ENCODE measurements around the gene NFKBIZ. TPM values are rescaled to one million over a fixed set of nuclear protein-coding genes. Genes with fewer than 3 reads are reported as not detected.

The NFKBIZ gene
- total RNA-seq, 2 donors from 2014 or later: 88.4 to 123 TPM

DNA sequence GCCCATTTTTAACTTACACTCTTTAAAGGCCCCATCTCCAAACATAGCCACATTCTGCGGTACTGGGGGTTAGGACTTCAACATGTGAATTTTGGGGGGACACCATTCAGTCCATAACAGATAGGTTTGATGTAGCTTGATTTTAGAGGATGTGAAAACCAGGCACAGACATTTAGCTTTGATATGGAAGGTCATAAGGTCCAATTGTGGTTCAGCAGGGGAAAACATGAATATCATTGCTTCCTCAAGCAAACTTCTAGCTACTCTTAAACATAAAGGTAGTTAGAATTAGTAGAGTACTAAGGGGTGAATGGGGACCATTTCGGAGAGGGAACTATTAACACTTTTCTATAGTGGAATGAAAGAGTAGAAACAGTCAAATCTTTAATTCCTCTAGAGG lies 13.6 kb upstream of the NFKBIZ start:
- H3K27ac Mint-ChIP-seq: no peak overlapping the region
- H3K36me3 Mint-ChIP-seq (ENCODE audit: low read depth): peaks cover 93% of the 10 kb centered on the region
- ATAC-seq (replicated peaks): no peak
- peak overlapping the region; percentile 94 for H3K4me3 Mint-ChIP-seq
- no peaks in the 10 kb centered on the region for H3K27me3 Mint-ChIP-seq
- peaks cover 56% of the 10 kb centered on the region for H3K4me1 Mint-ChIP-seq
- H3K9me3 Mint-ChIP-seq: no peaks in the 10 kb centered on the region

DNA sequence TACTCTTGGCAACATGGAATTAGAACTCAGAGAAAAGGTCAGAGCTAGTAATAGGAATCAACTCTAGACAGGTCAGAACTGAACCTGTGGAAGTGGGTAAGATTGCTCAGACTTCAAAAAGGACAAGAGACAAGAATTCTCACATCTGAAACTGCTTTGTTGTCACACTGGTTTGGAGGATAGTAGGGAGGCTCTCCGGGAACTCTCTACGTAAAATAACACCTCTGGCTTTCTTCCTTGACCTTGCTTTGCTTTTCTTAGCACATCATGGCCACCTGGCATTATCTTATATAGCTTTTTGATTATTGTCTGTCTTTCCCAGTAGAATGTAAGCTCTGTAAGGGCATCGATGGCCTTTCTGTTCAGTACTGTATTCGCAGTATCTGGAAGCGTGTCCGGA lies 13.2 kb upstream of the NFKBIZ start:
- Mint-ChIP-seq H3K36me3 (ENCODE audit: low read depth) (peaks cover 89% of the 10 kb centered on the region), H3K4me1 (peaks cover 56% of the 10 kb centered on the region), H3K9me3 (no peaks in the 10 kb centered on the region), H3K4me3 (no peak overlapping the region), H3K27ac (no peak overlapping the region), H3K27me3 (no peaks in the 10 kb centered on the region)
- no peak for ATAC-seq (replicated peaks)

DNA sequence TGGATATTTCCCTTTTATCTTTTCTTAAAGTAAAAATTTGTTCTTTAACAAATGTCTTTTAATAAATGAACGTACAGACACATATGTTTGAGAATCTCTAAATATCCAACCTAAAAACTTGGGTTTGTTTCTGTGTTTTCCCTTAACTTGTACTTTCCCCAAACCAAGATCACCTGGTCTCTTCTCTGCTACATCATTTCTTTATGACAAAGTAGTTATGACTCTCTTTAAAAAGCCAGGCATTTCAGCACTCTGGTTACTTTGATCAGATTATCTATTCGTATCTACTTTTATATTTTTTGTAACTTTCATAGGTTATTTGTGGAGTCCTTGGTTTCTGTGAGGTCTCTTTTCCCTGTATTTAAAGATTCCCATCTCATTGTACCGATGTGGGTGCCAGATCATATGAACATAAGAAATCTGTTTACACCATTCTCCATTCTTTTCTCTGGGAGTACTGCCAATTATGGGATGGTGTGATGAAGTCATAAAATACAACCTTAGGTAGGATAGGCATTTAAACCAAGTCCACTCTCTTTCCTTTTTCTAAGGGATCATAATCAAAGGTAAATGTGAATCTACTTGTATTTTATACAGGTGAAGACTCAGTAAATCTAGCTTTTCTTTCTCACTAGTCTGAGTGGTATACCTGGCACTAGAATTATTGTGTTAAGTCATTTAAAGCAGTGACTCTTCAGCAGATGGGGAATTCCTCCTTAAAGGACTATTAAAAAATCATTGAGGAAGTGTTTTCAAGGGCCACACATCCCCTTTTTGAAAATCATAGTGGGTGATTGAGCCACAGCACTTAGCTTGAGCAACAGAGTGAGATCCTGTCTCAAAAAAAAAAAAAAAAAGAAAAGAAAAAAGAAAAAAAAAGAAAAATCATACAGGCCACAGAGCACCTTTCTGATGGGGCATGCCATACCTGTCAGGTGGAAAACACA lies 12.4 kb upstream of the NFKBIZ start:
- Mint-ChIP-seq H3K4me1 (peaks cover 50% of the 10 kb centered on the region), H3K27ac (peak overlapping the region; percentile 14), H3K27me3 (no peaks in the 10 kb centered on the region)

GRCh38 chr3:101838691-101839090 lies 10.6 kb upstream of the NFKBIZ start:
- Mint-ChIP-seq H3K27ac (no peak overlapping the region), H3K4me1 (peaks cover 38% of the 10 kb centered on the region)

More for the DNA sequence above, 12.4 kb upstream of the NFKBIZ start:
- H3K9me3 Mint-ChIP-seq: no peaks in the 10 kb centered on the region
- H3K36me3 Mint-ChIP-seq (ENCODE audit: low read depth): peaks cover 82% of the 10 kb centered on the region
- H3K4me3 Mint-ChIP-seq: no peak overlapping the region
- no peak for ATAC-seq (replicated peaks)

DNA sequence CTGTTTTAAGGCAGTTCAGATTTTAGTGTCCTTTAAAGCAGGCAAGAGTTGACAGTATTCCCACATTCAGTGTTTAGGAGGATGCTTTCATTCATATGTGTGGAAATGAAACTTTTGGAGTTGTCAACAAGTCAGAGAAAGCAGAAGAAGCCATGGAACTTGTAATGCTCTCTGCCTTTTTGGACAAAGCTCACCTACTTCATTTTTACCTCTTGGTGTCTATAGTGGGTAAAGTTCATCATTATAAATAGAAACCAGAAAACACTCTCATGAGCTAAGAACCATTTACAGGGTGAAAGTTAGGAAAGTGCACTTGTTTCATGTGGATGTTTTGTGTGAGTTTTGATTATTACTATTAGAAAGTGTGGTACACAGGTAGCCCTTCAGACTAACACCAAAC lies 9.2 kb upstream of the NFKBIZ start:
- H3K9me3 Mint-ChIP-seq: no peaks in the 10 kb centered on the region
- H3K27me3 Mint-ChIP-seq: no peaks in the 10 kb centered on the region
- H3K4me3 Mint-ChIP-seq: no peak overlapping the region
- no peak overlapping the region for H3K27ac Mint-ChIP-seq
- H3K4me1 Mint-ChIP-seq: peaks cover 24% of the 10 kb centered on the region
- peaks cover 63% of the 10 kb centered on the region for H3K36me3 Mint-ChIP-seq (ENCODE audit: low read depth)
- no peak for ATAC-seq (replicated peaks)

More at GRCh38 chr3:101838691-101839090, 10.6 kb upstream of the NFKBIZ start:
- H3K4me3 Mint-ChIP-seq: no peak overlapping the region
- ATAC-seq (replicated peaks): no peak
- no peaks in the 10 kb centered on the region for H3K9me3 Mint-ChIP-seq
- H3K36me3 Mint-ChIP-seq (ENCODE audit: low read depth): peaks cover 77% of the 10 kb centered on the region
- no peaks in the 10 kb centered on the region for H3K27me3 Mint-ChIP-seq

GRCh38 chr3:101842245-101842934 lies 6.9 kb upstream of the NFKBIZ start:
- no peak for ATAC-seq (replicated peaks)
- no peaks in the 10 kb centered on the region for H3K9me3 Mint-ChIP-seq
- H3K27me3 Mint-ChIP-seq: no peaks in the 10 kb centered on the region
- H3K36me3 Mint-ChIP-seq (ENCODE audit: low read depth): peaks cover 40% of the 10 kb centered on the region
- H3K27ac Mint-ChIP-seq: no peak overlapping the region
- H3K4me1 Mint-ChIP-seq: peaks cover 16% of the 10 kb centered on the region
- H3K4me3 Mint-ChIP-seq: no peak overlapping the region

- ATAC-seq (replicated peaks): no peak
- H3K36me3 Mint-ChIP-seq (ENCODE audit: low read depth): peaks cover 35% of the 10 kb centered on the region
- no peak overlapping the region for H3K4me3 Mint-ChIP-seq
- H3K27me3 Mint-ChIP-seq: no peaks in the 10 kb centered on the region
- H3K9me3 Mint-ChIP-seq: no peaks in the 10 kb centered on the region
- H3K27ac Mint-ChIP-seq: no peak overlapping the region
- peaks cover 14% of the 10 kb centered on the region for H3K4me1 Mint-ChIP-seq
These were observed 6.4 kb upstream of the NFKBIZ start for GRCh38 chr3:101842935-101843330.

DNA sequence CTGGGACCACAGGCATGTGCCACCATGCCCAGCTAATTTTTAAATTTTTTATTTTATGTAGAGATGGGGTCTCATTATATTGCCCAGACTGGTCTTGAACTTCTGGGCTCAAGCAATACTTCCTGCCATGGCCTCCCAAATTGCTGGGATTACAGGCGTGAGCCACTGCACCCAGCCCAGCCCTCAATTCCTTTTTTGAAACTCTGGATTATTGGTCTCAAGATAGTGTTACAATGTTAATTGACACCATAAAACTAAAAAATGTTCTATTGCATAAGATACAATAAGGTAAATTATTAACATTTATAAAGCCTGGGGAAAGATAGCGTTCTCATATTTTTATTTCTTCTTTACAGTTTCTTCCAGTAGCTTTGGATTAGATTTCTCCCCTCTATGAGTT lies 3.9 kb upstream of the NFKBIZ start:
- Mint-ChIP-seq H3K36me3 (ENCODE audit: low read depth) (peaks cover 24% of the 10 kb centered on the region), H3K4me1 (peaks cover 17% of the 10 kb centered on the region), H3K9me3 (no peaks in the 10 kb centered on the region), H3K27me3 (no peaks in the 10 kb centered on the region), H3K4me3 (no peak overlapping the region), H3K27ac (no peak overlapping the region)
- ATAC-seq (replicated peaks): no peak

DNA sequence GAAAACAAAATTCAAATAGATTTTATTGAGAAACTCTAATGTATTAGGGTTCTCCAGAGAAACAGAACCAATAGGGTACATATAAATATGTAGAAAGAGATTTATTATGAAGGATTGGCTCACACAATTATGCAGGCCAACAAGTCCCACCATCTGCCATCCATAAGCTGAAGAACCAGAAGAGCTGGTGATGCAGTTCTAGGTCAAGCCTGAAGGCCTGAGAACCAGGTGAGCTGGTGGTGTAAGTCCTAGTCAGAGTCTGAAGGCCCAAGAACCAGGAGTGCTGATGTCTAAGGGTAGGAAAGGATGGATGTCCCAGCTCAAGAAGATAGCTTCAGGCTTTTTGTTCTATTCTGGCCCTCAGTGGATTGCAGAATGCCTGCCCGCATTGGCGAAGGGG lies 2.6 kb upstream of the NFKBIZ start:
- Mint-ChIP-seq H3K4me3 (no peak overlapping the region), H3K27ac (no peak overlapping the region), H3K9me3 (no peaks in the 10 kb centered on the region), H3K27me3 (no peaks in the 10 kb centered on the region), H3K4me1 (peaks cover 22% of the 10 kb centered on the region), H3K36me3 (ENCODE audit: low read depth) (peaks cover 33% of the 10 kb centered on the region)
- no peak for ATAC-seq (replicated peaks)

DNA sequence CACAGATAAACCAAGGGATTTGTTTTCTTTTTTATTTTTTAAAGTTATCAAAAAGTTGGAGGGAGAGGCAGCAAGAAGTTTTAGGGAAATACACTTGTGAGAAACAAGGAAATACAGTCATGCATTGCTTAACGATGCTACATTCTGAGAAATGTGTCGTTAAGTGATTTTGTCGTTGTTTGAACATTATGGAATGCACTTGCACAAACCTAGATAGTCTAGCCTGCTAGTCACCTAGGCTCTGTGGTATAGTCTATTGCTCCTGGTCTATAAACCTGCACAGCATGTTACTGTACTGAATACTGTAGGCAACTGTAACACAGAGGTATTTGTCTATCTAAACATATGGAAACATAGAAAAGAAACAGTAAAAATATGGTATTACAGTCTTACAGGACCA lies 2.0 kb upstream of the NFKBIZ start:
- Mint-ChIP-seq H3K27me3 (no peaks in the 10 kb centered on the region), H3K36me3 (ENCODE audit: low read depth) (peaks cover 35% of the 10 kb centered on the region), H3K4me3 (no peak overlapping the region), H3K4me1 (peaks cover 25% of the 10 kb centered on the region), H3K27ac (no peak overlapping the region), H3K9me3 (peaks cover 3% of the 10 kb centered on the region)
- no peak for ATAC-seq (replicated peaks)

GRCh38 chr3:101848326-101848725 lies 988 bp upstream of the NFKBIZ start:
- peak overlapping the region; percentile 68 for H3K27ac Mint-ChIP-seq
- H3K27me3 Mint-ChIP-seq: no peaks in the 10 kb centered on the region
- peaks cover 36% of the 10 kb centered on the region for H3K36me3 Mint-ChIP-seq (ENCODE audit: low read depth)
- peaks cover 4% of the 10 kb centered on the region for H3K9me3 Mint-ChIP-seq
- ATAC-seq (replicated peaks): no peak
- H3K4me3 Mint-ChIP-seq: peak overlapping the region; percentile 75
- H3K4me1 Mint-ChIP-seq: peaks cover 31% of the 10 kb centered on the region

- Mint-ChIP-seq H3K4me1 (peaks cover 43% of the 10 kb centered on the region), H3K27me3 (no peaks in the 10 kb centered on the region)
These were observed 466 bp downstream of the NFKBIZ start for GRCh38 chr3:101849714-101850245.

GRCh38 chr3:101850246-101851051 lies 1.1 kb downstream of the NFKBIZ start:
- H3K4me1 Mint-ChIP-seq: peaks cover 50% of the 10 kb centered on the region
- H3K4me3 Mint-ChIP-seq: peak overlapping the region; percentile 91
- H3K27ac Mint-ChIP-seq: peak overlapping the region; percentile 100

More at GRCh38 chr3:101849714-101850245, 466 bp downstream of the NFKBIZ start:
- peak; percentile 20 for ATAC-seq (replicated peaks)
- H3K36me3 Mint-ChIP-seq (ENCODE audit: low read depth): peaks cover 50% of the 10 kb centered on the region
- H3K9me3 Mint-ChIP-seq: peaks cover 4% of the 10 kb centered on the region
- H3K27ac Mint-ChIP-seq: peak overlapping the region; percentile 100
- H3K4me3 Mint-ChIP-seq: peak overlapping the region; percentile 91

More at GRCh38 chr3:101850246-101851051, 1.1 kb downstream of the NFKBIZ start:
- peak; percentile 58 for ATAC-seq (replicated peaks)
- Mint-ChIP-seq H3K27me3 (no peaks in the 10 kb centered on the region), H3K36me3 (ENCODE audit: low read depth) (peaks cover 57% of the 10 kb centered on the region), H3K9me3 (peaks cover 4% of the 10 kb centered on the region)
